ENCODE measurements around the gene RAI14.
"Not testable (repeated sequence)": the region's sequence is repeated elsewhere in the genome, so short reads cannot be mapped to it uniquely, and the experiment has no call there.

Gene RAI14

GRCh38 chr5:34818717-34819116, 162.6 kb downstream of the RAI14 start:
- H3K27ac ChIP-seq = no peak overlapping the region
- DNase-seq = no peak
- no peaks in the 10 kb centered on the region for H3K9me3 ChIP-seq (ENCODE audit: severe bottlenecking)
- no peaks in the 10 kb centered on the region for H3K27me3 ChIP-seq (ENCODE audit: insufficient read depth, low read depth, severe bottlenecking)
- no peak overlapping the region for H3K4me3 ChIP-seq (ENCODE audit: low read depth, low read length)
- TF ChIP-seq CTCF (IDR thresholded peaks at IDR 0.05; ENCODE audit: low read depth, low read length) = no peak
- H3K36me3 ChIP-seq = peaks cover 9% of the 10 kb centered on the region

- no peak for DNase-seq
- Histone ChIP-seq H3K27ac (no peak overlapping the region), H3K9me3 (ENCODE audit: severe bottlenecking) (no peaks in the 10 kb centered on the region), H3K4me3 (ENCODE audit: low read depth, low read length) (no peak overlapping the region), H3K36me3 (peaks cover 15% of the 10 kb centered on the region), H3K27me3 (ENCODE audit: insufficient read depth, low read depth, severe bottlenecking) (no peaks in the 10 kb centered on the region)
- no peak for TF ChIP-seq CTCF (IDR thresholded peaks at IDR 0.05; ENCODE audit: low read depth, low read length)
These were observed 164.5 kb downstream of the RAI14 start for GRCh38 chr5:34820593-34820992.

- no peak overlapping the region for H3K27ac ChIP-seq
- no peaks in the 10 kb centered on the region for H3K9me3 ChIP-seq (ENCODE audit: severe bottlenecking)
- H3K27me3 ChIP-seq (ENCODE audit: insufficient read depth, low read depth, severe bottlenecking) = no peaks in the 10 kb centered on the region
- TF ChIP-seq CTCF (IDR thresholded peaks at IDR 0.05; ENCODE audit: low read depth, low read length) = no peak
- H3K36me3 ChIP-seq = peaks cover 34% of the 10 kb centered on the region
- no peak overlapping the region for H3K4me3 ChIP-seq (ENCODE audit: low read depth, low read length)
- no peak for DNase-seq
These were observed 167.0 kb downstream of the RAI14 start for GRCh38 chr5:34822956-34823715.

GRCh38 chr5:34826347-34826746, 170.2 kb downstream of the RAI14 start:
- DNase-seq = no peak
- Histone ChIP-seq H3K27me3 (ENCODE audit: insufficient read depth, low read depth, severe bottlenecking) (no peaks in the 10 kb centered on the region), H3K4me3 (ENCODE audit: low read depth, low read length) (no peak overlapping the region), H3K36me3 (peaks cover 34% of the 10 kb centered on the region), H3K9me3 (ENCODE audit: severe bottlenecking) (no peaks in the 10 kb centered on the region), H3K27ac (no peak overlapping the region)
- no peak for TF ChIP-seq CTCF (IDR thresholded peaks at IDR 0.05; ENCODE audit: low read depth, low read length)

GRCh38 chr5:34827588-34828506, 171.7 kb downstream of the RAI14 start:
- peaks cover 34% of the 10 kb centered on the region for H3K36me3 ChIP-seq
- no peak for DNase-seq
- no peaks in the 10 kb centered on the region for H3K27me3 ChIP-seq (ENCODE audit: insufficient read depth, low read depth, severe bottlenecking)
- no peak for TF ChIP-seq CTCF (IDR thresholded peaks at IDR 0.05; ENCODE audit: low read depth, low read length)
- H3K4me3 ChIP-seq (ENCODE audit: low read depth, low read length) = no peak overlapping the region
- no peaks in the 10 kb centered on the region for H3K9me3 ChIP-seq (ENCODE audit: severe bottlenecking)
- H3K27ac ChIP-seq = no peak overlapping the region

GRCh38 chr5:34830827-34831226, 174.7 kb downstream of the RAI14 start:
- not testable (repeated sequence) for H3K27me3 ChIP-seq (ENCODE audit: insufficient read depth, low read depth, severe bottlenecking); DNase-seq; H3K4me3 ChIP-seq (ENCODE audit: low read depth, low read length); H3K9me3 ChIP-seq (ENCODE audit: severe bottlenecking); H3K27ac ChIP-seq
- peaks cover 19% of the 10 kb centered on the region for H3K36me3 ChIP-seq

Data from WERI-Rb-1 (cell line).